Middle frontal gyrus (tissue), 1 donor: Measurements from ENCODE around the gene DCT.

Experiments
- DNase-seq: peaks from one replicate; pipeline ENCODE4 v3.0.0-alpha.2; 2015; ENCODE audit warnings: low spot score; ENCODE audit errors: extremely low spot score

Gene DCT

GRCh38 chr13:94454334-94454733 is 25.1 kb downstream of the DCT start:
- no peak for DNase-seq

GRCh38 chr13:94444826-94445225 is 34.7 kb downstream of the DCT start:
- DNase-seq, result no peak

- DNase-seq, result peak; percentile 38
These were observed 43.8 kb downstream of the DCT start for GRCh38 chr13:94435604-94436226.

- DNase-seq, result no peak
These were observed 46.2 kb downstream of the DCT start for GRCh38 chr13:94433055-94433961.

- no peak for DNase-seq
These were observed 47.5 kb downstream of the DCT start for GRCh38 chr13:94431987-94432386.

- DNase-seq, result no peak
These were observed 47.9 kb downstream of the DCT start for GRCh38 chr13:94431574-94431973.

GRCh38 chr13:94427313-94427953 is 52.0 kb downstream of the DCT start:
- no peak for DNase-seq

GRCh38 chr13:94419925-94420305 is 59.6 kb downstream of the DCT start:
- no peak for DNase-seq

GRCh38 chr13:94419304-94419924 is 60.1 kb downstream of the DCT start:
- DNase-seq, result no peak

GRCh38 chr13:94417294-94417693 is 62.2 kb downstream of the DCT start:
- no peak for DNase-seq

GRCh38 chr13:94416454-94417080 is 62.9 kb downstream of the DCT start:
- no peak for DNase-seq

- no peak for DNase-seq
These were observed 63.8 kb downstream of the DCT start for GRCh38 chr13:94415500-94416237.

- no peak for DNase-seq
These were observed 64.8 kb downstream of the DCT start for GRCh38 chr13:94414708-94415107.

- no peak for DNase-seq
These were observed 65.3 kb downstream of the DCT start for GRCh38 chr13:94414141-94414540.

- DNase-seq, result no peak
These were observed 65.9 kb downstream of the DCT start for GRCh38 chr13:94413598-94413944.

- DNase-seq, result no peak
These were observed 66.4 kb downstream of the DCT start for GRCh38 chr13:94412870-94413597.

- DNase-seq, result no peak
These were observed 67.7 kb downstream of the DCT start for GRCh38 chr13:94411747-94412146.

GRCh38 chr13:94408314-94409036 is 71.0 kb downstream of the DCT start:
- DNase-seq, result no peak

GRCh38 chr13:94400874-94401273 is 78.6 kb downstream of the DCT start:
- DNase-seq, result no peak
